GM19238 (cell line): Measurements from ENCODE around the gene PNPO.

Experiments
- DNase-seq: peaks from one replicate; pipeline ENCODE4 v3.0.0; 2011; ENCODE audit warnings: low spot score; ENCODE audit not compliant: insufficient read length

Gene PNPO

GRCh38 chr17:47949197-47949759 lies 7.9 kb downstream of the PNPO start:
- peak; percentile 72 for DNase-seq

- no peak for DNase-seq
These were observed 8.6 kb downstream of the PNPO start for GRCh38 chr17:47949946-47950345.

- DNase-seq, result no peak
These were observed 9.1 kb downstream of the PNPO start for GRCh38 chr17:47950448-47950847.

- no peak for DNase-seq
These were observed 11.0 kb downstream of the PNPO start for GRCh38 chr17:47952171-47953021.

DNA sequence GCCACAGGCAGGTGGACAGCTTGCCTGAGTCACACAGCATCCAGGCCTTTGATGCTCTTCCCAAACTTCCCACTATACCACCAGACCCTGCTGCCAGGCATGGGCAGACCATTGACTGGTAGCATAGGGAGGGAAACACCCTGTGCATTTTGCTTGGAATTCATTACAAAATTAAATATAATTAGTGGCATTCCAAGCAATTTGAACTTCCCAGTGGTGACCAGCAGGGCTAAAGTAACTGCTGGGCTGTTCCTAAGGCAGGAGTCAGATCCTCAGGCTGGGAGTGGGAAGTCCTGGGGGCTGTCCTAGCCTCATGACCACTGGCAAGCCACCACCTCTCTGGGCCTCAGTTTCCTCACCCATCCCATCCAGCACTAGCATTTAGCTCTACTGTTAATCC lies 12.5 kb downstream of the PNPO start:
- no peak for DNase-seq

- DNase-seq, result no peak
These were observed 14.4 kb downstream of the PNPO start for GRCh38 chr17:47955497-47956461.

GRCh38 chr17:47956791-47957590 lies 15.6 kb downstream of the PNPO start:
- DNase-seq, result no peak

DNA sequence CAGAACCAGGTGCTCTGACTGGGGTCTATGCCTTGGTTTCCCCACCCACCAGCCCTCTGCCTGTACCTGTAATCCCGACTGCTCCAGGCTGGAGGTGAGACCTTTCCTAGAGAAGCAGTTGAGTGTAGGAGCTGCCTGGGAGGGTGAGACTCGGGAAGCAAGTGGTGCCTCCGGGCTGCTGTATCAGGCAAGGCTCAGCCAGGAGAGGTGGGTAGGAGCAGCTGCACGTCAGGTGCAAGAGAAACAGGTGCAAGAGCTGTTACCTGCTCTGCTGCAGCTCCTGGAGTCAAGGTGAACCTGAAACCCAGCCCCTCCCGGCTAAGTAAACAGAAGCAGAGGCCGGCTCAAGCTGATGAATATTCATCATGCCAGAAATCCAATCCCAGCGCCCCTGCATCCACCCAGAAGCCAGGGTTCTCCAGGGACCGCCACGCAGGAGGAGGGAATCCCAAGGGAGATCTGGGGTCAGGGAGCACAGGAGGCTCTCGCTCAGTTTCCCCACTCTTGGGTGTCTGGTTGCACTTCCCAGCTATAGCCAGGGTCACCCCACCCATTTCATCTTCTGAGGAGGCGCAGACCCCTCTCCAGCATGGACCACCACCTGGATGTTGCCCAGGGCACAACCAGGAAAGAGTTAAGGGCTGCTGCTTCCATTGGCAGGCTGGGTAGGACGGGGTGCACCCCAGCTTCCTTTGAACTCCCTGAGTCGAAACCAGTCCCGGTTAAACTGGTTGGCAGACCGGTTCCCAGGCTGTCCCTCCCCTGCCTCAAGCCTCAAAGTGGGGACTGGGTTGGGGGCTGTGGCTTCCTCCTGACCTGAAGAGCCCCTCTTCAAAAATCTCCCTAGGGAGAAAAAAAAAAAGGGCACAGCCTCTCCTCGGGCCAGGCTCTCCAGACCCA lies 16.5 kb downstream of the PNPO start, which contains the start of gene PRR15L:
Gene PRR15L, minus strand, starts transcription at position 293 of the 900 bp plus-strand sequence. CDS start 4,649 bp downstream, outside the sequence.
- no peak for DNase-seq

DNA sequence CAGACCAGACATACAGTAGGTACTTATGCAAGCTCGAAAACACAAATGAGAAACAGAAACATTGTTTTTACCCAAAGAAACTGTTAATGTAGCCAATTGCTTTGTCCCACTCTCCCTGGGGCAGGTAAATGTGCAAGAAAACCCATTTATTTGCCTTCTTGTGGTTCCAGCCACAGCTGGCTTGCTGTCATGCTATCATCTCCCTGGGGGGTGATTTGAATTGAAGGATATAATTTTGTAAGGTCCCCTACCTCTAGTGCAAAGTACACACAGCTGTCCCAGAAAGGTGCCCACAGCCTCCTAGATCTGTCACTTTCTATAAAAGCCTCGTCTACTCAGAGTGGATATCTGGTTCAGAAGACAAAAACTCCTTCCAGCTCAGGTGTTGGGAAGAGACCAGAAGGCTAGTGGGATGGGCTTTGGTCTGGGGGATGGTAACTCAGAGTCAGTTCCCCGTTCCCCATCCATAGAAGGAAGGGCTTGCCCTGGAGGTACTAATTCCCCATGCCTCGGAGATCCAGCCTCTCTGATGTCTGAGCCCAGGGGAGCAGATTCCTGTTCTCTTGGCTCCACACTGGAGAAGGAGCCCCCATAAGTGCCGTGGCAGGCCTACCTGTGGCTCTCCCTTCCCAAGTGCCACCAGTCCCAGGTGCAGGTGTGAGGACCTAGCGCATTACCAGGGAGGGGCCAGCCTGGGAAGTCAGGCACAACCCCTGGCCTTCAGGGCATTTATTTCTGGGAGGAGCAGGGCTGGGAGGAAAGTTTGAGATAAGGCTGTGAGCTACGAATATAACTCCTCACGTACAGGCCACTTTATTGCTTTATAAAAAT lies 18.7 kb downstream of the PNPO start:
- no peak for DNase-seq

GRCh38 chr17:47961406-47961805 lies 20.0 kb downstream of the PNPO start:
- no peak for DNase-seq

DNA sequence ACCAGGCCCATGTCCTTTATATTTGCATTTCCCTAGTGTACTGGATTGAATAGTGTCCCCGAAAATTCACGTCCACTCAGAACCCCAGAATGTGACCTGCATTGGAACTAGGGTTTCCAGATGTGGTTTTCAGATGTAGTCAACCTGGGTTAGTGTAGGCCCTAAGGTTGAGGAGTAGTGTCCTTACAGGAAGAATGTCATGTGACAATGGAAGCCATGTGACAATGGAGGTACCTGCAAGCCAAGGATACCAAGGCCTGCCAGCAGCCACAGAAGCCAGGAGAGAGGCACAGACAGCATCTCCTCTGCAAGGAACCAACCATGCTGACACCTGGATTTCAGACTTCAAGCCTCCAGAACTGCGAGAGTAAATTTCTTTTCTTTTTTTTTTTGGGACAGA lies 21.5 kb downstream of the PNPO start:
- no peak for DNase-seq

DNA sequence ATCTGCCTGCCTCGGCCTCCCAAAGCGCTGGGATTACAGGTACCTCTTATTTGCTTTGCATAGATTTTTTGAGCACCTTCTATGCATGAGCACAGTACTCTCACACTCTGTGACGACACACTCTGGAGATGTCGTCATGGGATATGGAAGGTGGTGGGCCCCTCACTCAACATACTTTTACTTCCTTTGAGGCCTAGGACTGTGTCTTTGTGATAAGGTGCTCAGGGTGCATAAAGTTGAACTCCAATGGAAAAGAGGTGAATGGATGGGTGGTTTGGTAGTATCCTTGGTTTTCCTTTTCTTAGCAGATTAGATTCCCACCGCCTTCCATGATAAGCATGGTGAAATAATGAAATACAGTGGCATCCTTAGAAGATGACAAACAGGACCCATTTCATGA lies 23.5 kb downstream of the PNPO start:
- DNase-seq, result no peak

DNA sequence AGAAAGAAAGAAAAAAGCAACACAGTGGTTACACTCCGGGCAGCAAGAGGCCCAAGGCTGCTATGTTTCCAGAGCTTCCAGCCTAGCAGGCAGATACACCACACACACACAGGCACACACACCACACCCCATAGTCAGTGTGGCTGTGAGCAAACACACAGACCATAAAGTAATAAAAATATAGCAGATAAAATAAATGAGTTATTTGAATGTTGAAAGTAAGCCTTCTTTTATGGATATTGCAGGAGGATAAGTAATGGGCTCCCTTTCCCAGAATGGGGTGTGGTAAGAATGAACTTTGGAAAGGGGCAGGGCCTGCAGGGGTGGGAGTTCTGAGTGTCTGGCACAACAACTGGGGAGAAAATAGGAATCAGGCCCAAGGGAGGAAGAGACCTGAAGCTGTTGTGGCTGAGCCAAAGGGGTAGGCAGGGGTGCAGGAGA lies 24.7 kb downstream of the PNPO start:
- no peak for DNase-seq

DNA sequence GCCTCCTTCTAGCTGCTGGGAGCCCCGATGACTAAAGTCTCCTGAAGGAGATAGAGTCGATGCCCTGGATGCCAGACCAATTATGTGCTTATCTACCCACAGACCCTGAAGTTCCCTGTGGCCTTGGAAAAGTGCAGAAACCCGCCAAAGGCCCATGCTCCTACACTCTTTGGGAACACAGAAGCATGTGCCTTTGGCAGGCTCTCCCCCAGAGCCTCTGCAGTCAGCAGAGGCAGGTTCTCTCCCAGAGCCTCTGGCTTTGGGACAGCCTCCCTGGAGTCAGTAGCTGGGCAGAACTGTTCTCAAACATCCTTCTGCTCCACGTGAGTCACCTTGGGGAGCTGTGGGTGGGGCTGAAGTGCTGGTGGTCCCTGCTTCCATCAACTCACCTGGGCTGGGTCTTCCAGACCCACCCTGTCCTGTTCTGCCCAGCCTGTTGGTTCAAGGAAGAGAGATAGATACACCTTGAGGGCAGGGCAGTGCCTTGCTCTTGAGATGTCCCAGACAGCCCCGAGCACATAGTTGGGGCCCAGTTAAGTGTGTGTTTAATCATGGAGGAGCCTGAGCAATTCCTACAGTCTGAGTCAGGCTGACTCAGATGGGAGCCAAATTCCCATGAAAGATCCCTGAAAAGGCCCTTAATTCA lies 26.4 kb downstream of the PNPO start:
- DNase-seq, result no peak

DNA sequence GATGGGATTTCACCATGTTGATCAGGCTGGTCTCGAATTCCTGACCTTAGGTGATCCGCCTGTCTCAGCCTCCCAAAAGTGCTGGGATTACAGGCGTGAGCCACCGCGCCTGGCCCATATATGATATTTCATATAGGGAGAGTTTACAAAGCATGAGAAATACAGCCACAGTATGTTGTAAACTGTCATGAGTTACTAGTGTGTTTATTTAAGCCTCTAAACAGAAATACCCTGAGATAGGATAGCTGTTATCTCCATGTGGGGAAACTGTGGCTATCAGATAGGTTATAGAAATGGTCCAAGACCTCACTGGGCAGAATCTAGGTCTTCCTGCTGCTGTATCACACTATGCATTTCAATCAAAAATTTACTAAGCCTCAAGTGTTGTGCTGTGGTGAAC lies 27.5 kb downstream of the PNPO start:
- DNase-seq, result no peak

DNA sequence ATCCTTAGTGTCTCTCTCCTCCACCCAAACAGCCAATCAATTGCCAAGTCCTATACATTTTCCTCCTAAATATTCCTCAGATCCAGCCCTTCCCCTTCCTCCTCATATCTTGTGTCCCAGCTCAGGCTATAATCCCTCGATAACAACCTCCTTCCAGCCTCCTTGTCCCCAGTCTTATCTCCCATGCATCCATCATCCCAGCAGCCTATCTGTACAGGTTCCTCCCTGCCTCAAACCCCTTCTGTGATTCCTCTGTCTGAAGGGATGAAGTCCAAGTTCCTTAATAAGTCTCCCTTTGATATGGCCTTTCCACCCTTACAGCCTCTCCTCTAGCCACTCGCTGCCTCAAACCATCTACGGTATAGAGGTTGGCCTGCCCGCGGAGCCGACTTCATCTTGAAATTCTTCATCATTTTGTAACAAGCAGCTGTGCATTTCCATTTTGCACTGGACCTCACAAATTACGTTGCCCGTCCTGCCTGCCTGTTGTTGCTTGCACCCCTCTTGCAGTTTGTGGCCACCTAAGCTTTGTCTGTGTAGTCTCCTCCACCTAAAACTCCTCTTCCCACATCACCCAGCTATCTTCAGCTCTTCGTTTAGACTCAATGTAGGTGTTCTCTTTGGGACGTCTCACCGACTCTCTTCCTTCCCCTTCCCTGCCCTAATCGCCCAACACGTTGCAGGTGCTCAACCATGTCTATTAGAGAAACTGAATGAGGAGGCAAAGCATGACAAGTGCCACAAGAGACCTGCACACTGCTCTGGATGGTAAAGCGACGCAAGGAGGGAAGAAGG lies 28.8 kb downstream of the PNPO start:
- DNase-seq, result no peak

- peak; percentile 96 for DNase-seq
These were observed 29.5 kb downstream of the PNPO start, which contains the start of gene CDK5RAP3 for GRCh38 chr17:47970725-47971499. Gene CDK5RAP3 (plus strand): TSS chr17:47971113. CDS start chr17:47971147, 34 bp downstream.
